ENCODE results near the gene EIF4E2. TPM values are rescaled to one million over a fixed set of nuclear protein-coding genes. Genes with fewer than 3 reads are reported as not detected.
"Not testable (repeated sequence)": the region's sequence is repeated elsewhere in the genome, so short reads cannot be mapped to it uniquely, and the experiment has no call there.

The EIF4E2 gene
- polyA plus RNA-seq, 10 donors = 100 to 153 (median 113) TPM

DNA sequence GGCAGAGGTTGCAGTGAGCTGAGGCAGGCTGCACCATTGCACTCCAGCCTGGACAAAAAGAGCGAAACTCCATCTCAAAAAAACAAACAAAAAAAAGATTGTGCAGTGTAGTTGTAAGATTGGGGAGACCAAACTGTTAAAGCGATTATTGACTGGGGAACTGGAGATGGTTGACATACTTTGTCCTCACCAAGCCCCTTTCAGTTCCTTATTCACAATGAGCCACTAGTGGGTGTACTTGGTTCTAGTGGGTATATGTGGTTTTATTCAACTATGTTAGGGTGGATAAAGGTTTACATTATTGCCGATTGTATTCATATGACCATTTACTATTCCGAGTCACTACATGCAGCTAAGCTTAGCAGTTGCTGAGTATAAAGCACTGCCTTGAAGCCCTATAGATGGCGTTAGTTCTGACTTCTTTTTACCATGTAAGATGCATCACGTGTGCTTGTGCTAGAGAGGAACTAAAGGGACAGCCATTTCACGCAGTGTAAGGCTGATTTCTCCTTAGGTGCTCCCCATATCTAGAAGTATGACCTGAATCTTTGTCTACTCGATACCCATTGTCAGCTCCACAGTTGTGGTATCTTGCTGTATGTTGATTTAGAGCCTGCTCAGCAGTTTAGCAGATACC, 12.1 kb downstream of the EIF4E2 start:
- no peak for DNase-seq

DNA sequence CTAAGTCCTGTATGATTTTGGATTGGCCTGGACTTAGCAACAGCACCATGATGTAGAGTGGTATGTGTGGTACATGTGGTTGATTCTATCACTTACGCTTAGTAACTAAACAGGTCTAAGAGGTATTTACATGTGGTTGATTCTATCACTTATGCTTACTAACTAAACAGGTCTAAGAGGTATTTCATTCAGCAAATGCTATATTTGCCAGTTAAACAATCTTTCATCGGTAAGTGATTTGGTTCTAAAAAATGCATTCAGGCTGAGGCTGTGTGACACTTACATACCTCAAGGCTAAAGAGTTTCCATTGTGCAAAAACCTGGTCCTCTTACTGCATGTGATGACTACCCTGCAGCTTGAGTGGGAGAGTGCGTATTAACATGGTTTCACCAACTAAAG, 13.1 kb downstream of the EIF4E2 start:
- DNase-seq = no peak

DNA sequence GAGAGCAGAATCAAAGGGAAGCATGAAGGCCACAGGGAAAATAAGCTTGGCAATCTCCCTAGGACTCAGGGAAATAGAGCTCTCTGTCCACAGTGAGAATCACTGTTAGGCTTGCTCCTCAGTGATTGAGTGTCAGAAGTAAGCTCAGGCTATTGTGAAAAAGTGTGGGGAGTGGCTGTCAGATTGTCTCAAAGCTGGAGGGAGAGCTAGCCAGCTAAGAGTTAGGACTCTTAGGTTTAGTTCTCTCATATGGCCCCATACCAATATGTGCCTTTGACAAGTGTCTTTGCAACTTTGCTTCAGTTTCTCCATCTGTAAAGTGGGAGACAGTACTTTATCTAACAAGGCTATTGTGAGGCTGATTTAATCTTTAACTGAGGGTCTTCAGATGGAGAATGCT, 17.2 kb downstream of the EIF4E2 start:
- DNase-seq = no peak

DNA sequence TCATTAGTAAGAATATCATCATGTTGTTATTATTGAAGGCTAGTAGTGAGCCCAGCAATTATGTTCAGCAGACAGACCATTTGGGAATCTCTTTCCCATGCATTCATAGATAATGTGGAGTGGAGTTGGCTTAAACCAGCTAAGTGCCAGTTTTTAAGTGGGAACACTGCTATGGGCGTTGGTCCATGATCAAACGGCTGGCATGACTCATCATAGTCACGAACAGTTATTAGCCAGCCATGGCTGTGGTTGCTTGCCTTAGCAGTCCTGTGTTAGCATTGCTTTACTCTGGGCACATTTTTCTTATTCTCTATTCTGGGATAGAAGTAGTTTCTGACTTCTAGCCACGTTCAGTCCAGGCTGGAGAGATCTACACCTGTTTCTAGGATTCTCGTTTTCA, 17.7 kb downstream of the EIF4E2 start:
- DNase-seq = no peak

DNA sequence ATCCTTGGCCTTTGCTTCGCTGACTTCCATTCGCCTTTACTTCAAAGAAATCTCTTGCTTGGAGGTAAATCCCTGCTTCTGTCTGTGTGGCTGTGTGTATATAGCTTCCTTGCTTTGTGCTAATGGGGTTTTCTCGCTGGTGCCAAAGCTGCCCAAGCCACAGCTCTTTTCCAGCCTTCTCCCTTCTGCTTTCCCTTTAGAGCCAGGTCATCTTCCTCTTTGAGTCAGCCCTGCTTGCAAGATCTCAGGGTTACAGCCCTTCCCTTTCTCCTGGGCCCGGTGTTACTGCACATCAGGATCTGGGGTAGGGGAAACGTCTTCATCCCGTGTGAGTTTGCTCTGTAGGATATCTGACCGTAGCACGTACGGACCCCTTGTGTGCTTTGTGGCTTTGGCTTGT, 19.1 kb downstream of the EIF4E2 start:
- DNase-seq = no peak

DNA sequence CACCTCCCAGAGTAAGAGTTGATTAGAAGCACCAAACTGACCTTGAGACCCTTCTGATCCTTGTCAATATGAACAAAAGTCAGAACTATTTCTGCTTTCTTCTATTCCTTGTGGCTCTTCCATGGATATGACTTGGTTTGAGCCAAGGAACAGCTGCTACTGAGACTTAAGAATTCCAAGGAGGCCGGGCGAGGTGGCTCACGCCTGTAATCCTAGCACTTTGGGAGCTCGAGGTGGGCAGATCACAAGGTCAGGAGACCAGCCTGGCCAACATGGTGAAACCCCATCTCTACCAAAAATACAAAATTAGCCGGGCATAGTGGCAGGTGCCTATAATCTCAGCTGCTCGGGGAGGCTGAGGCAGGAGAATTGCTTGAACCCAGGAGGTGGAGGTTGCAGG, 20.0 kb downstream of the EIF4E2 start:
- DNase-seq = not testable (repeated sequence)

DNA sequence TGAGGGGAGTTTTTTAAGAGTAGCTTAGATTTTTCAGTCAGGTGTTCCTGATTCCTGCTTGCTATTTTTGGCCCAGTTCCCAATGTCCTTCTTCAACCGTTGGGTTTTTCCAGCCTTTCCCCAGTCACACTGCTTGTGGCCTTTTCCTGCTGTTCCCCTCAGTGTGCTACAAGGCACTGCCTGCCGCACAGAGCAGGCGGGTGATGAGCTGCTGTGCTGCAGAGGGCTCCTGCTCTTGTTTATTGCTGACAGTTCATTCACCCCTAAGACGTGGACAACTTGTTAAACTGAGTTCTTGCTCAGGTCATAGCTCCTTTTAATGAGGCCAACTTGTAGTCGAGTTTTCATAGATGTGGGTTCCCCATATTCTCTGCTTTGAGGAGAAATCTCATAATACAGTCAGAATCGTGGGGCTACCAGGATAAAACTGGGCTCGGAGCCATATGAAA, 20.6 kb downstream of the EIF4E2 start:
- no peak for DNase-seq

DNA sequence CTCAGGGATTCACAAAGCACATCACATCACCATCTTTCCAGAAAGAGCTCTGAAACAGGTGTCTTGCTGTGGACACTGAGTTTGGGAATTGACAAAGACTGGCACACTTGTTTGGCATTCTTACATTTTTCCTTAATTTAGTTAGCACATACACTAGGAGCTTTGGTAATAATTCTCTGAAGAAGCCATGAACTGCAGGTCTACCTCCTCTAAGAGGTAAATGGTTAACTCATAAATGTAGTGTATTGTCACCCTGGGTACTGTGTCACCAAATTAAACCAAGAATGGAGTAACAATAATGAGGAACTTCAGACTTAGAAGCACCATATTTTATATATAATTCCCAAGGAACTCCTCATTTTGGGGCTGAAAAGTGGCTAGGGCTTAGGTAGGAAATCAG, 22.6 kb downstream of the EIF4E2 start:
- DNase-seq = no peak

DNA sequence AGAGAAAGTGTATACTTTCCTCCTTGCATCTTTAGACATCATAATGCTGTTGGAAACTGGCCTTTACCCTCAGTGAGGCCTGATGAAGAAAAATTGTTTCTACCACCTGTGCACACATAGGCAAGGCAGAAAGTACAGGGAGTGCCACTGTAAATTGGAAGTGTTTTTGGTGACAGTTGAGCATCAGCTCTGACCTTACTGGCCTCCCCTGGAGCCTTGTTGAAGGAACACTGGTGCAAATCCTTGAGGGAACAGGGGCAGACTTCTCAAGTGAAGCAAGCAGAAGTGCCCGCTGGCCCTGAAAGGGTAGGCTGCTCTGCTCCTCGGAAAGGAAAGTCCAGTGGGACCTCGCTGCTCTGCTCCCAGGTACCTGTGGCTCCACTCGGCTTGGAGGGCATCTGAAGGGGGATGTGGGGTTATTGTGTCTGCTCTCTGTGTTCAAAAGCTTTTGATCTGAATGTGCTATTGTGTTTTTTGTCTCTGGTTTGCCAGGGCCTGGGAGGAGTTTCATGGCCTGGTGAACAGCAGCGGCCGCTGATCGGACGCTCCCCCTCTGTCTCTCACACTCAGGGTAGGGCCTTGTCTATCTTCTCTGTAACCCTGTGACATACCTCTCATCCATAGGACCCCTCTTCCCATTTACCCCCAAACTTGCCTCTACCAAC, 23.4 kb downstream of the EIF4E2 start:
- no peak for DNase-seq

DNA sequence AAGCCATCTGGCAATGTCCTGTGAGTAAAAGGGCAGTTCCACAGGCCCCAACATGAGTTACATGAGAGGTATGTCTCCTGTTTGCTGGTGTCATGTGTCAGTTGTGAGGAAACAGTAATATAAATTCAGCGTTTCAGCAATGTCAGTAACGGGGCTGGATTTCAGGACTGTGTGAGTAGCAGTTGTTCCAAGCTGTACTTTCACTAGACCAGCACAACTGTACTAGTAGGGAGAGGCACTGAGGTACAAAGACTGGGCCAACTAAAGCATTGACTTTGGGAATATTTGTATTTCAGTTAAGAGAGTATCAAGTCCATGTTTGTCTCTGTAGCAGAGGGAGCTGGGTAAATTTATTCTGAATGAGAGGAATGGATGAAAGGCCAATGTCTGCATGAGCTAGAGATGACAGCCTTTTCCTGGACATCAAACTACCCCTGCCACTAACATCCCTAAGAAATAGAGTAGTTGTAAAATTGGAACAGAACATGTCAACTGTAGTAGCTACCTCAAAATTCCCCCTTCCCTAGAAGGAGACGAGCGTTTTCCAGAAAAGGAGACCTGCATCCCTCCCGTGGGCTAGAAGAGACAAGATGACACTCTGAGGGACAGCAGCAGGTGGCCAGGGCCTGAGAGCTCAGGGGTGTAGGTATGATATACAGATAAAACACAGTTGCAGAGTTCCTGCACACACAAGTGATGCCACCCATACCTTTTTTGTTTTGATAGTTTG, 24.4 kb downstream of the EIF4E2 start:
- peak in 2 of 3 donors; percentile 75 to 78 for DNase-seq

DNA sequence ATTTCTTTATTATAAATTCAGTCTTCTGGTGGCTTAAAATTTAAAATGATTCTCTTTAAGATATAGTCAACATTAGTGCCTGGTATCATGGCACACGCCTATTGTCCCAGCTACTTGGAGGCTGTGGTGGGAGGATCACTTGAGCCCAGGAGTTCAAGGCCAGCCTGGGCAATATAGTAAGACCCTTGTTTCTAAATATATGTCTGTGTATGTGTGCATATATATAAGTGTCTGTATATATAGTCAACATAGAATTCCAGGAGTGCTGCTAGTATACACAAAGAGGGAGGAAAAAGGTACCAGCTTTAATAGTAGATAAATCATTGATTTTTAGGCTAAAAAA, 24.9 kb downstream of the EIF4E2 start:
- no peak for DNase-seq

DNA sequence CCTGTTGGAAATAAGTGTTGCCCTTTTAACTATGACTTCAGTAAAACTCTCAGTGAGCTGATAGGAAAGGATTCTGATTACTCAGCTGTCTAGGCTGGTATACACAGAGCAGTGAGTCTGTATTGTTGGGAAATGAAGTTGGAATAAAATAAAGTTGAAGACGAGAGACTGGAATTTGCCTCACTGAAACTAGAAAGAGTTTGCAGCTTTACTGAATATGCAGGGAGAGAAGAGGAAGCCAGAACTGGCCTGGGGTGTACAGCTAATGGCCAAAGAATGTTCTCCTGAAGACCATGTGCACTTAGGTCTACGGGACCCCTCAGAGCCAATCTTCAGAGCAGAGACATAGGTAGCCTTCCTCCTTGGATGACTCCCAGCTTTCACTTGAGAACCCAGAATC, 26.5 kb downstream of the EIF4E2 start:
- DNase-seq = no peak

DNA sequence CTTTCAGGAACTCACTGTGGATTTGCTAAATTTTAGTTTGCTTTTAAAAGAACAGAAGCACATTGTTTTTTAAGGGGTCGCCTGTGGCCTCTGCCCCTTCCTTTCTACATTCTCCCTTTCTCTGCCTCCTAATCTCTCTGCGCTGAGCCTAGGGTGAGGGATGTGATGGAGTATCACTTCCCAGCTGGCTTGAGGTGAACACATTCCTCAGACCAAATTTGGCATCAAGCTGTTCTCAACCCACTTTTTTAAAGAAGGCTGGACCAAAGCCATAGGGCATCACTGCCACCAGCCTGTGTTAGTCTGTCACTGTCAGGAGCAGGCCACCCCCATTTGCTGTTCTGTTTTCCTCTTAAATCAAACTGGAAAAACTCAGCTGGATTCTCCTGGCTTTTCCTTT, 27.4 kb downstream of the EIF4E2 start:
- DNase-seq = peak in 1 of 3 donors; percentile 38

DNA sequence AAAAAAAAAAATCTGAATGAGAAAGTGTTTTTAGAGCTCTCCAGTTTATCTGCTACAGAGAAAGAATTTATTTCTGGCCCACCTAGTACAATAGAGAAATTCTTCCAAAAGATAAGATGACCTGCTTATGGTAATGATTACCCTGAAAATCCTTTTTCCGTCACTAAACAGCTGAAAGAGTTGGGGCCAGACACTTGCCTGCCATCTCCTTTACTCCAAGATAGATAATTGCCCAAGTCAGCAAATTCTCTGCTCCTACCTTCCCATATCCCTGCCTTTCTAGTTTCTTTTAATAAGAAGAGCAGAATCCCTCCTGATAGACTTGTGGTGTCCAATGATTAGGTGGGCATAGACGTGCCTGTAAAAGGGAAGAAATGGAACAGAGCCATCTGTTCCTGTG, 28.1 kb downstream of the EIF4E2 start:
- no peak for DNase-seq

DNA sequence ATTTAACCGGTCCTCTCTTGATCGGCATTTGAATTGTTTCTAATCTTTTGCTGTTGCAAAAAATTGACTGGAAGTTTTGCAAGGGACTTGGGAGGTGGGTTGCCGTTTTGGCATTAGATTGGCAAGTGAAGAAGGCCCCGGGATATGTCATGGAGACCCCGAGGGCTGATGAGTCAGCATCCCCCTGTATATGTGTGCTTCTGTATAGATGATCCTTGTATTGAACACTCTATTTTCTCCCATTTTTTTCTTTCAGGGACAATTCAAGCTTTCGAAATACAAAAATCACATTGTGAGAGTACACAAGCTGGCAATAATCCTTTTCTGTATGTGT, 30.1 kb downstream of the EIF4E2 start:
- no peak for DNase-seq

DNA sequence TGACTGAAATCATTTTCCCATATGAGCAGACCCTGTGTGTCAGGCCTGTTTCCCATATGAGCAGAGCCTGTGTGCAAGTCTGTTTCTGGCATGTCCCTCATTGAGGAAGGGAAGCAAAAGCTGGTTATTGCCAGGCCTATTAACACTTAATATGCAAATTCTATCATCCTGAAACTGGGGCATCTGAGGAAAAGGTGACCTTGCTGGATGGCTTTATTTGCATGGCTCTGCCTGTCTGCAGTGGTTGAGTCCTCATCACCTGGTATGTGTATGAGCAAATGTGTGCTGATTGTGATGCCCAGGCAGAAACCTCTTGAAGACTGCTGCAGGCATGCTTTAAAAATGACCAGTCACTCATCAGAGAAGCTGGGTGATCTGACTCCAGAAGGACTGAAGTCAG, 31.2 kb downstream of the EIF4E2 start:
- DNase-seq = no peak

DNA sequence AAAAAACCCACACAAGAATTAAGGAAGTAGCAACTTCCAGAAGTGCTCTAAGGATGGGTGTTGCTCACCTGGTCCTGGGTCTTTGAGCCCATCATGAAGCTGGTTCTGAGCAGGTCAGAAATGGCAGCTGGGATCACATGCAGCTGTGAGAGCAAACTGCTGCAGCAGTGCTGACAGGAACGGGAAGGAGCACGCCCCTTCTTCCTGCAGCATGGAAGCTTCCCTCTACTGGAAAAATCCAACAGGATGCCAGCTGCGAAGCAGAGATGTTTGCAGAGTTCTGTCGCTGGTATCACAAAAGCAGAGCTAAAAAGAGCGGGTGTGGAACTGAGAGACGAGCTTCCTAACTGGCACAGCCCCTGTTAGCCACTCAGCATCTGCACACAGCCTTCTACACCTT, 33.7 kb downstream of the EIF4E2 start:
- no peak for DNase-seq

DNA sequence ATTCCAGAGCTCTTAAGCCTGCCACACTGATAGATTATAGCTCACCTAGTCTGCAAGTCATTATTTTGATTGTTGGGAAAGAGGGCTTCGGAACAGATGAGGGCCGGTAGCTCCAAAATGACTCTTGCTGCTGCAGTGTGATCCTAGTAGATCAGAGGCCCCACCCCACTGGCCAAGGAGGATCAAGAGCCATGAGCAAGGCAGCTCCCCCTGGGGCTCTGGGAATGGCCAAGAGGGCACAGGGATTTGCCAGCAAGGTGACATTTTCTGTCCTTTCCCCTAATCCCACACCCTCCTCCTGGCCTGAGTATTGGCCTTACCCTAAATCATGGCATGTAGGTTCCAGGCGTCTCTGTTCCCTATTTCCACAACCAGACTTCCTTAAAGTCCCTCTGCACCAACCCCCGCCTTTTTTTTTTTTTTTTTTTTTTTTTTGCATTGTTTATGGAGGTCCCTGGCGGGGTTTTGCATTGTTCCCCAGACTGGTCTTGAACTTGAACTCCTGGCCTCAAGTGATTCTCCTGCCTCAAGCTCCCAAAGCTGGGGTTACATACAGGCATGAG, 36.5 kb downstream of the EIF4E2 start:
- no peak for DNase-seq

DNA sequence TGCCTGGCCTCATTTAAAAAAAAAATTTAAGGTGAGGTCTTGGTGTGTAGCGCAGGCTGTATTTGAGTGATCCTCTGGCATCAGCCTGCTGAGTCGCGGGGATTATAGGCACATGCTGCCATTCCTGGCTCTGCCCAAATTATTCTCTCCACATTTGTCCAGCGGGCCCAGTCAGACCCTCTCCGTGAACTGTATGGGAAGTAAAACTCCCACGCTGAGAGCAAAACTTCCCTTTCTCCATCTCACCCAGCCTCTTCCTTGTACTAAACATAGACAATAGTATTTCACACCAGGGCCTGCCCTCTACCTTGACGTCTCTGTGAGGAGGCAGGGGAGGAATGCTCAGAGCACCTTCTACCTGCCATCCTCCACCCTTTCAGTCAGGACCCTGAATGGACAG, 37.0 kb downstream of the EIF4E2 start:
- DNase-seq = no peak

DNA sequence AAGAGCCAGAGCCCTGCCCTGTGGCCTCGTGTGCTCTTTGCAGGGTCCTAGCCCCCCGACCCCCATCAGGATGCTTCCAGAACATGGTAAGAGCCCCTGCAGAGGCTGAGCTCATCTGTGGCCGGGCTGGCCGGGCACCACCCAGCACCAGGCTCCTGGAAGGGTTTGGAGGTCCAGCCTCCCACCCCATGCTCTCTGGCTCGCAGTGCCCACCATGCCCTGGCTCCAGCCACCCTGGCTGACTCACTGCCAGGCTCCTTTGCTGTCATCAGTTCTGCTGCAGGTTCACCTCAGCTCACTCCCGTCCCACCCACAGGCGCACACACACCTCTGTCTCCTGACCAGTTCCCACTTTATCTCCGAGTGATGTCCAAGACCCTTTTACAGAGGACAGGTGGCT, 37.5 kb downstream of the EIF4E2 start:
- no peak for DNase-seq

DNA sequence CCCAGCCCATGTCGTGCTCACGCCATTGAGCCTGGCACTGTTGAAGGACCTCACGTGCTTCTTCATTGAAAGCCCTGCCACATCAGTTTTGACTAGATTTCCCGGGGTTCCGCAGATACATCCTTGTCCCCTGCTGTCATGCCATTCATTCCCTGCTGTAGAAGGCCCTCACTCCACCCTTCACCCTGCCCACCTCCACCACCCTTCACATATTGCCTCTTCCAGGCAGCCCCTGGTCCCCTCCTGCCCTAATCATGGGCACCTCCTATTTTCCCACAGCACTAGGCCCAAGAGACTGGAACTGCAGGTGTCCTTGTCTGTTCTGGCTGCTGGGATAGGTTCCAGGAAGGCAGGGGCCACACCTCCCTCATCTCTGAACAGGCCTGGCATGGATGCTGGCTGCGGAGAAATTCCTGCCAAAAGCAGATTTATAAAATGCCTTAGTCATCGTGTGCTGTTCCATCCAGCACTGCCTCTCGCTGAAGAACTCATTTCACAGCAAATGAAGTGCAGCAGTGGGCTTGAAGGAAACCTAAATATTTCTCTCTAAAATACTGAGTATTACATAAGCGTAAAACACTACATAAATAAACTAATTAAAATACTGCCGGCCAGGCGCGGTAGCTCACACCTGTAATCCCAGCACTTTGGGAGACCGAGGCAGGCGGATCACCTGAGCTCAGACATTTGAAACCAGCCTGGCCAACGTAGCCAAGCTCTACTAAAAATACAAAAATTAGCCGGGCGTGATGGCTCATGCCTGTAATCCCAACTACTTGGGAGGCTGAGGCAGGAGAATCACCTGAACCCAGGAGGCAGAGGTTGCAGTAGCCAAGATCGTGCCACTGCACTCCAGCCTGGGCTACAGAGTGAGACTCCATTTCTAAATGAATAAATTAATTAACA, 38.4 kb downstream of the EIF4E2 start:
- DNase-seq = peak in 2 of 3 donors; percentile 27 to 56

DNA sequence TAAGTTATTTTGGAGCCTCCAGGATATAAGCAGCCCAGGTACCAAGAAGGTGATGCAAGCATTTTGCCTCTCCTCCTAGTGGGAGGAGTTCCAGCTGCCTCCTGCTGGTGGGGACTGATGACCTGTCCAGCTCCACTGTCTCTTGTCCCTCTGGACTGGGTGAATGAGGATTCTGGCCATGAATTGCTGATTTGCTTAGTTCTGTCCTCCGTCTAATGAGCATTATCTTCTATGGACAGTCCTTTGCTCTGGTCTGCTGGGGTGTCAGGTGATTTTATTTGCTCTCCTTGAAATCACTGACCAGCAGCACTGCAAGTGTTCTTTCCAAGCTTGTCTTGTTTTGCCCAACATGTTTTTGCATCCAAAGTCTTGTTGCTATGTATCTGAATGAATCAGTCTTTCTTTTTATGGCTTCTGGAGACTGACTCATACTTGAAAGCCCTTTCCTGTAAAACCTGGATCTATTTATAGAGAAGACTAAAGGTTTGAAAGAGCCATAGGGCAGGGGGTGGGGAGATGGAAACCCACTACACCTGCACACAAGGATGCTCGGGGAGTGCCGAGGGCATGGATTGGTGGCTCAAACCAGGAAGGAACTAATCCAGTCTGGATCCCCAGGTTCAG, 42.4 kb downstream of the EIF4E2 start:
- DNase-seq = no peak
